CD4-positive, alpha-beta T cell (primary cell): ENCODE results near the gene KIAA1671. TPM values are rescaled to one million over a fixed set of nuclear protein-coding genes. Genes with fewer than 3 reads are reported as not detected.

Experiments used
- ATAC-seq: fragments of 200-7000 bp; cut with Tn5 transposase; one replicate; pipeline ENCODE4 v1.10.0; 2022; ENCODE audit warnings: mild to moderate bottlenecking; ENCODE audit not compliant: poor library complexity
- CTCF ChIA-PET: fragments of 350-600 bp; sonication (Branson Sonifier 250); formaldehyde crosslinking; loops from one replicate; lab custom pipeline; 2021; ENCODE audit warnings: antibody characterized with exemption, inconsistent platforms; lab: Charles Lee
- POLR2A ChIA-PET: fragments of 350-600 bp; sonication (Branson Sonifier 250); formaldehyde crosslinking; loops from one replicate; lab custom pipeline; 2021; ENCODE audit warnings: antibody characterized with exemption, inconsistent platforms; lab: Charles Lee
- DNase-seq, 14 experiments: peaks; one replicate each; pipeline ENCODE4 v3.0.0-alpha.2; 2013 to 2020; ENCODE audit warnings: mixed read lengths in 2 of 14
- H3K27ac ChIP-seq, 2 donors: one replicate each; pipeline versions ENCODE4 v1.5.1 to v1.7.0; 2013; ENCODE audit warnings: low read length in 2 of 2, low read depth in 1 of 2, mild to moderate bottlenecking in 1 of 2
- H3K27me3 ChIP-seq, 2 experiments: 1 replicate in 1 of 2; 2 replicates in 1 of 2; pipeline versions ENCODE4 v1.6.1 to v1.7.0; 2013; ENCODE audit warnings: low read length in 2 of 2, control low read depth in 1 of 2, mild to moderate bottlenecking in 1 of 2, moderate library complexity in 1 of 2; ENCODE audit not compliant: insufficient read depth in 2 of 2, control insufficient read depth in 1 of 2
- H3K36me3 ChIP-seq: one replicate; pipeline ENCODE4 v1.6.1; 2013; ENCODE audit warnings: low read length, control low read depth; ENCODE audit not compliant: insufficient read depth
- H3K4me1 ChIP-seq: one replicate; pipeline ENCODE4 v1.6.1; 2013; ENCODE audit warnings: low read length, control low read depth; ENCODE audit not compliant: insufficient read depth
- H3K4me3 ChIP-seq: one replicate; pipeline ENCODE4 v1.5.1; 2013; ENCODE audit warnings: mild to moderate bottlenecking, low read length, moderate library complexity
- H3K9me3 ChIP-seq, 2 experiments: 1 replicate in 1 of 2; 2 replicates in 1 of 2; pipeline versions ENCODE4 v1.6.1 to v1.7.0; 2013; ENCODE audit warnings: low read length in 2 of 2, mild to moderate bottlenecking in 2 of 2, control low read depth in 1 of 2, moderate library complexity in 1 of 2; ENCODE audit not compliant: control insufficient read depth in 1 of 2, insufficient read depth in 1 of 2
- H3K27ac Mint-ChIP-seq: one replicate; pipeline ENCODE4 v1.8.0; 2020; ENCODE audit warnings: mixed read lengths
- H3K27me3 Mint-ChIP-seq: one replicate; pipeline ENCODE4 v1.8.0; 2021; ENCODE audit warnings: mixed read lengths
- H3K36me3 Mint-ChIP-seq: one replicate; pipeline ENCODE4 v1.8.0; 2021; ENCODE audit warnings: low read depth, mixed read lengths
- H3K4me1 Mint-ChIP-seq: one replicate; pipeline ENCODE4 v1.8.0; 2021; ENCODE audit warnings: low read depth, mixed read lengths
- H3K4me3 Mint-ChIP-seq: one replicate; pipeline ENCODE4 v1.8.0; 2020; ENCODE audit warnings: mild to moderate bottlenecking, mixed read lengths
- H3K9me3 Mint-ChIP-seq: one replicate; pipeline ENCODE4 v1.8.0; 2020; ENCODE audit warnings: mixed read lengths
- intact Hi-C, 2 experiments: fragments of 100-400 bp; cut with DNase I in 1 of 2; cut with micrococcal nuclease in 1 of 2; formaldehyde crosslinking; loops; one replicate each; pipeline versions ENCODE4 v1.15.1 to v1.9.0; 2023 to 2025; cut with DNase I, micrococcal nuclease
- total RNA-seq, 174 experiments: library from RNA in 2 of 174; stranded (reverse) in 2 of 174; gene quantifications; one replicate each; pipeline ENCODE4 v1.2.3 and lab custom pipeline; 2021 to 2026
- TF ChIP-seq, protein P1 (sequence below): fragments of 200-600 bp; IDR thresholded peaks from one replicate; pipeline ENCODE4 v1.8.0; 2022; ENCODE audit warnings: antibody characterized with exemption, mild to moderate bottlenecking

The KIAA1671 gene
- total RNA-seq, 2 experiments from 2014 or later: 2.6 to 2.9 TPM

DNA sequence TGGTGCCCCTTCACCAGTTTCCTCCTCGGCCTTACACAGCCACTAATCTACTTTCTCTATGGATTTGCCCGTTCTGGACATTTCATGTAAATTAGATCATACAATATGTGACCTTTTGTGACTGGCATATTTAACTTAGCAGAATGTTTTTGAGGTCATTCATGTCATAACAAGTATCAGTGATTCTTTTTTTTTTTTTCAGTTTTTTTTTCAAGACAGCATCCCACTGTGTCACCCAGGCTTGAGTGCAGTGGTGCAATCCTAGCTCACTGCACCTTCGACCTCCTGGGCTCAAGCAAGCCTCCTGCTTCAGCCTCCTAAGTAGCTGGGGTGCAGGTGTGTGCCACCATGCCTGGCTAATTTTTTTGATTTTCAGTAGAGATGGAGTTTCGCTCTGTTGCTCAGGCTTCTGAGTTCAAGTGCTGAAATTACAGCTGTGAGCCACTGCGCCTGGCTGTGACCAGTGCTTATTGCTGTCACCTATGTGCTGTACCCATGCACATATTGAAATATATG lies 22.7 kb downstream of the KIAA1671 start:
- H3K36me3 Mint-ChIP-seq: no peaks in the 10 kb centered on the region
- POLR2A ChIA-PET: no interaction called here
- TF ChIP-seq, protein P1, sequence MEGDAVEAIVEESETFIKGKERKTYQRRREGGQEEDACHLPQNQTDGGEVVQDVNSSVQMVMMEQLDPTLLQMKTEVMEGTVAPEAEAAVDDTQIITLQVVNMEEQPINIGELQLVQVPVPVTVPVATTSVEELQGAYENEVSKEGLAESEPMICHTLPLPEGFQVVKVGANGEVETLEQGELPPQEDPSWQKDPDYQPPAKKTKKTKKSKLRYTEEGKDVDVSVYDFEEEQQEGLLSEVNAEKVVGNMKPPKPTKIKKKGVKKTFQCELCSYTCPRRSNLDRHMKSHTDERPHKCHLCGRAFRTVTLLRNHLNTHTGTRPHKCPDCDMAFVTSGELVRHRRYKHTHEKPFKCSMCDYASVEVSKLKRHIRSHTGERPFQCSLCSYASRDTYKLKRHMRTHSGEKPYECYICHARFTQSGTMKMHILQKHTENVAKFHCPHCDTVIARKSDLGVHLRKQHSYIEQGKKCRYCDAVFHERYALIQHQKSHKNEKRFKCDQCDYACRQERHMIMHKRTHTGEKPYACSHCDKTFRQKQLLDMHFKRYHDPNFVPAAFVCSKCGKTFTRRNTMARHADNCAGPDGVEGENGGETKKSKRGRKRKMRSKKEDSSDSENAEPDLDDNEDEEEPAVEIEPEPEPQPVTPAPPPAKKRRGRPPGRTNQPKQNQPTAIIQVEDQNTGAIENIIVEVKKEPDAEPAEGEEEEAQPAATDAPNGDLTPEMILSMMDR: no peak

DNA sequence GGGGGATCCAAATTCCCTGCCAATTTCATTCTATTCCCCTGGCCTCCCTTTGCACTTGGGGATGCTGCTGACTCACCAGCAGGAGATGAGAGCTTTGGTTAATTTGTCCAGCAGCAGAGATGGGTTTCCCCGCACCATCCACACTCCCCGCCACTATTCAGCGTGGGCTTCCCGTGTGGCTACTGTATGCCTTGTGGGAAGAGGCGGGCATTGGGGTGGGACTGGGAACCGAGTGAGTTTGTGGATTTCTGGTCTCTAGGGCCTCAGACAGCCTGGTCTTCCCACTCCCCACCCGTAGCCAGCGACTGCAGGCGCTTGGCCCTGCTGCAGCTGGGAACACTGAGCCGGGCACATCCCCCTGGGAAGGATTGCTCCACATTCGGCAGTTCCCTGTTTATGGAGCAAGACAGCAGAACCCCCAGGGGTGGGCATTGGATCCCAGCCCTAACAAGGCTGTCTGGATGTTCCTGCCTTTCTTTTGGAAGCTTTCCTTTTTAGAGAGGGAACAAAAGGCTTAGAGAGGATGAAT lies 23.4 kb downstream of the KIAA1671 start:
- no peaks in the 10 kb centered on the region for H3K4me1 Mint-ChIP-seq
- Histone ChIP-seq H3K36me3 (no peaks in the 10 kb centered on the region), H3K4me3 (no peak overlapping the region), H3K27ac (no peak overlapping the region), H3K9me3 (no peaks in the 10 kb centered on the region), H3K4me1 (no peaks in the 10 kb centered on the region), H3K27me3 (no peaks in the 10 kb centered on the region)
- DNase-seq (no peak), ATAC-seq (no peak)
- ChIA-PET CTCF (no interaction called here), POLR2A (no interaction called here)
- TF ChIP-seq, protein P1: no peak
- no peaks in the 10 kb centered on the region for H3K27me3 Mint-ChIP-seq
- H3K27ac Mint-ChIP-seq: no peak overlapping the region
- H3K36me3 Mint-ChIP-seq: no peaks in the 10 kb centered on the region
- no peaks in the 10 kb centered on the region for H3K9me3 Mint-ChIP-seq
- intact Hi-C loops: no loop called here
- H3K4me3 Mint-ChIP-seq: no peak overlapping the region

More for the DNA sequence above, 22.7 kb downstream of the KIAA1671 start:
- Mint-ChIP-seq H3K9me3 (no peaks in the 10 kb centered on the region), H3K4me3 (no peak overlapping the region), H3K27ac (no peak overlapping the region), H3K4me1 (no peaks in the 10 kb centered on the region), H3K27me3 (no peaks in the 10 kb centered on the region)
- CTCF ChIA-PET: no interaction called here
- intact Hi-C loops: no loop called here
- H3K4me1 ChIP-seq: no peaks in the 10 kb centered on the region
- H3K36me3 ChIP-seq: no peaks in the 10 kb centered on the region
- no peak for ATAC-seq
- H3K27ac ChIP-seq: no peak overlapping the region
- no peak for DNase-seq
- H3K4me3 ChIP-seq: no peak overlapping the region
- H3K9me3 ChIP-seq: no peaks in the 10 kb centered on the region
- H3K27me3 ChIP-seq: no peaks in the 10 kb centered on the region

DNA sequence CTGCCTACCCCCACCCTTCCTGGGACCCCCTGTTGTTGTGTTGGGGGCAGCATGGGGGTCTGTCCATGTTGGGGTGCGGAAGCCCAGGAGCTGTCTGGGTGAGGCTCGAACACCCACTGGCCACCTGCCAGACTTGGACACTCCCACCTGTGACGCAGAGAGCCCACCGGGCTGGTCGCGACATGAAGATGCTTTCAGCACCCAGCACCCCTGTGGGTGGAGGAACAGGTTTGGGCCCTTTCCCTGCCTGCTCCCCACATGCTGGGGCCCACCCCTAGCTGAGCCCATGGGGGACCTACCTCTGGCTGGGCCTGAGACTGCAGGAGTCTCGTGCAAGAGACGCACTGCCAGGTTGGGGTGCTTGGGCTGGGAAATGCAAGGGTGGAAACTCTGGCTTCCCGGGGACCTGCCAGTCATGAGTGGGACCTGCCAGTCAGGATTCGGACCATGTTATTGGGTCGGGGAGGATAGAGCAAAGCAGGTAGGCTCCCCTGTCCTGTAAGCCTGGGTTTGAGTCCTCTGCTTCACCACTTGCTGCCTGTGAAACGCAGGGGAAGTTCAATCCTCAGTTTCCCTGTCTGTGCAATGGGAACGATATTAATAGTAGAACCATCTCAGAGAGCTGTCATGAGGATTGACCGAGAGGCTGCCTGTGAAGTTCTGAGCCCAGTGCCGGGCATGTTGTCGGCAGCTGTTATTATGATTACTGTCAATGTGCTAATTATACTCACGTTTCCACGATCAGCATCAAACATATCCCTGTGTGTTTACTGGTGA lies 24.1 kb downstream of the KIAA1671 start:
- Mint-ChIP-seq H3K27me3 (no peaks in the 10 kb centered on the region), H3K36me3 (no peaks in the 10 kb centered on the region), H3K4me1 (no peaks in the 10 kb centered on the region), H3K4me3 (no peak overlapping the region), H3K9me3 (no peaks in the 10 kb centered on the region), H3K27ac (no peak overlapping the region)
- DNase-seq (no peak), ATAC-seq (no peak)
- intact Hi-C loops: no loop called here
- no peaks in the 10 kb centered on the region for H3K9me3 ChIP-seq
- H3K4me1 ChIP-seq: no peaks in the 10 kb centered on the region
- no peak overlapping the region for H3K4me3 ChIP-seq
- H3K27me3 ChIP-seq: no peaks in the 10 kb centered on the region
- ChIA-PET POLR2A (no interaction called here), CTCF (no interaction called here)
- H3K27ac ChIP-seq: no peak overlapping the region
- TF ChIP-seq, protein P1: no peak
- no peaks in the 10 kb centered on the region for H3K36me3 ChIP-seq
